AG04449 (cell line): Measurements from ENCODE around the gene PGPEP1.

Experiments used
- CTCF ChIA-PET: fragments of 350-600 bp; formaldehyde crosslinking; extraction: SDS; loops from one replicate; lab custom pipeline; 2021; ENCODE audit warnings: antibody characterized with exemption; lab: Yijun Ruan, JAX
- POLR2A ChIA-PET: fragments of 400-600, 350-600 bp; formaldehyde crosslinking; extraction: SDS; loops from one replicate; lab custom pipeline; 2020; ENCODE audit warnings: antibody characterized with exemption, inconsistent platforms; lab: Yijun Ruan, JAX
- DNase-seq: peaks from one replicate; pipeline ENCODE4 v3.0.0-alpha.2; 2010; ENCODE audit warnings: low read depth, low spot score
- H3K4me3 ChIP-seq: 2 replicates; pipeline ENCODE4 v1.5.1; 2011; ENCODE audit warnings: low read depth, mild to moderate bottlenecking, control low read depth, low read length
- TF ChIP-seq, protein P1 (sequence below): IDR thresholded peaks from one replicate; pipeline ENCODE4 v1.5.1; 2011; ENCODE audit warnings: mild to moderate bottlenecking, moderate library complexity, low read length, control low read depth, inconsistent platforms; ENCODE audit not compliant: insufficient read depth; ENCODE audit errors: missing control alignments

PGPEP1 gene

GRCh38 chr19:18390065-18390907, 49.9 kb downstream of the PGPEP1 start:
- POLR2A ChIA-PET: no interaction called here
- no peak overlapping the region for H3K4me3 ChIP-seq
- CTCF ChIA-PET: interaction anchor here (0.8 to 8.3 kb wide), 8 partner anchors 10 to 111 kb away, joined by 4 to 170 read pairs (median 30); partner anchors contain the start of genes LRRC25 and SSBP4
- no peak for DNase-seq
- TF ChIP-seq, protein P1, sequence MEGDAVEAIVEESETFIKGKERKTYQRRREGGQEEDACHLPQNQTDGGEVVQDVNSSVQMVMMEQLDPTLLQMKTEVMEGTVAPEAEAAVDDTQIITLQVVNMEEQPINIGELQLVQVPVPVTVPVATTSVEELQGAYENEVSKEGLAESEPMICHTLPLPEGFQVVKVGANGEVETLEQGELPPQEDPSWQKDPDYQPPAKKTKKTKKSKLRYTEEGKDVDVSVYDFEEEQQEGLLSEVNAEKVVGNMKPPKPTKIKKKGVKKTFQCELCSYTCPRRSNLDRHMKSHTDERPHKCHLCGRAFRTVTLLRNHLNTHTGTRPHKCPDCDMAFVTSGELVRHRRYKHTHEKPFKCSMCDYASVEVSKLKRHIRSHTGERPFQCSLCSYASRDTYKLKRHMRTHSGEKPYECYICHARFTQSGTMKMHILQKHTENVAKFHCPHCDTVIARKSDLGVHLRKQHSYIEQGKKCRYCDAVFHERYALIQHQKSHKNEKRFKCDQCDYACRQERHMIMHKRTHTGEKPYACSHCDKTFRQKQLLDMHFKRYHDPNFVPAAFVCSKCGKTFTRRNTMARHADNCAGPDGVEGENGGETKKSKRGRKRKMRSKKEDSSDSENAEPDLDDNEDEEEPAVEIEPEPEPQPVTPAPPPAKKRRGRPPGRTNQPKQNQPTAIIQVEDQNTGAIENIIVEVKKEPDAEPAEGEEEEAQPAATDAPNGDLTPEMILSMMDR: no peak

- TF ChIP-seq, protein P1: no peak
- POLR2A ChIA-PET: no interaction called here
- no peak overlapping the region for H3K4me3 ChIP-seq
- no peak for DNase-seq
- CTCF ChIA-PET: interaction anchor here (1.1 to 8.3 kb wide), 6 partner anchors 8 to 52 kb away, joined by 3 to 170 read pairs (median 21); partner anchors contain the start of genes LRRC25 and SSBP4
Observed at GRCh38 chr19:18391509-18392075, 51.2 kb downstream of the PGPEP1 start.

- ChIA-PET CTCF (interaction anchor here (1.0 to 8.3 kb wide), 4 partner anchors 8 to 38 kb away, joined by 3 to 170 read pairs (median 40); partner anchors contain the start of genes LRRC25 and SSBP4), POLR2A (no interaction called here)
- DNase-seq: no peak
- TF ChIP-seq, protein P1: no peak
- no peak overlapping the region for H3K4me3 ChIP-seq
Observed at GRCh38 chr19:18392417-18392816, 52.0 kb downstream of the PGPEP1 start.

GRCh38 chr19:18392926-18393325, 52.5 kb downstream of the PGPEP1 start:
- TF ChIP-seq, protein P1: no peak
- POLR2A ChIA-PET: no interaction called here
- CTCF ChIA-PET: interaction anchor here (1.0 to 8.3 kb wide), 4 partner anchors 7 to 38 kb away, joined by 3 to 170 read pairs (median 40); partner anchors contain the start of genes LRRC25 and SSBP4
- H3K4me3 ChIP-seq: no peak overlapping the region
- no peak for DNase-seq

DNA sequence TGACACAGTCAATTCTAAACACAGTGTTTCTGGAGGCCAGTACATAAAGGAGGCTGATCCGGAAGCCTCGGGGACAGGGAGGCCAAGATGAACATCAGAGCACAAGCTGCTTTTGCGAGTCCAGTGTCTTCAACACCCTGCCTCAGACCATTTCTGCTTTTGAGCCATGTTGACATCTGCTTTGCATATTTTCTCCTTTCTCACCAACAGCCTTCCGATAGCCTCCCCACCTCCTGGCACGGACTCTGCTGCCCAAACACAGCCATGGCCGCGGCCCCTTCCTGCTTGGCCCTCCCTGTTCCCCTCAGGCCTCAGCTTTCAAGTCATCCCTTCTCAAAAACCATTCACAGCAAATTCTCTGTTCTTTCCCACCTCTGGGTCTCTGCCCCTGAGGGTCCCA, 53.4 kb downstream of the PGPEP1 start:
- CTCF ChIA-PET: interaction anchor here (2.3 kb wide), 1 partner anchor 13 kb away, joined by 10 read pairs; no protein-coding TSS in a partner anchor
- no peak for DNase-seq
- POLR2A ChIA-PET: no interaction called here
- H3K4me3 ChIP-seq: no peak overlapping the region
- TF ChIP-seq, protein P1: no peak
